Esophagus squamous epithelium (tissue), 5 donors: ENCODE measurements around the gene SETBP1. TPM values are rescaled to one million over a fixed set of nuclear protein-coding genes. Genes with fewer than 3 reads are reported as not detected.

ENCODE experiments used
- DNase-seq: peaks from one replicate; lab custom pipeline; 2025; lab: John Stamatoyannopoulos, UW
- H3K27ac ChIP-seq, 4 donors: fragments of 200-600 bp; sonication (generic); one replicate each; pipeline ENCODE4 v1.5.1; 2016 to 2019; ENCODE audit warnings: mild to moderate bottlenecking in 1 of 4
- H3K27me3 ChIP-seq, 4 donors: fragments of 200-600 bp; sonication (generic); 1 replicate in 3 of 4; 2 replicates in 1 of 4; pipeline versions ENCODE4 v1.5.1 to v1.6.0; 2017 to 2021; ENCODE audit warnings: antibody characterized with exemption in 1 of 4
- H3K36me3 ChIP-seq, 3 donors: fragments of 200-600 bp; sonication (generic); one replicate each; pipeline ENCODE4 v1.5.1; 2016 to 2019
- H3K4me1 ChIP-seq, 3 donors: fragments of 200-600 bp; sonication (generic); one replicate each; pipeline ENCODE4 v1.5.1; 2017 to 2019
- H3K4me3 ChIP-seq, 4 donors: fragments of 200-600 bp; sonication (generic); 1 replicate in 3 of 4; 2 replicates in 1 of 4; pipeline ENCODE4 v1.5.1; 2016 to 2019; ENCODE audit warnings: mild to moderate bottlenecking in 2 of 4, moderate library complexity in 1 of 4
- H3K9me3 ChIP-seq, 3 donors: fragments of 200-600 bp; sonication (generic); one replicate each; pipeline ENCODE4 v1.5.1; 2016 to 2019
- POLR2A ChIP-seq, 4 donors: fragments of 450-650 bp; IDR thresholded peaks; one replicate each; pipeline ENCODE4 v1.6.1; 2017; ENCODE audit warnings: antibody characterized with exemption in 4 of 4, mild to moderate bottlenecking in 4 of 4, moderate library complexity in 3 of 4
- WGBS, 2 donors: methylation state at CpG; one replicate each; pipeline ENCODE4 v1.1.5; 2018; 5-methylcytosine and 5-hydroxymethylcytosine counted together
- intact Hi-C: fragments of 100-400 bp; cut with DNase I; formaldehyde crosslinking; loops from one replicate; pipeline ENCODE4 v1.15.0; 2022
- small RNA-seq, 4 donors: library from RNA; depleted of rRNA; stranded (forward); fragments of <200 nt; gene quantifications; one replicate each; pipeline ENCODE3, GENCODE V24; 2016
- total RNA-seq, 4 donors: library from RNA; depleted of rRNA; stranded (reverse); fragments of >200 nt; gene quantifications; one replicate each; pipeline ENCODE4 v1.1.0, GENCODE V29; 2016
- TF ChIP-seq, protein P1 (sequence below), 6 experiments: fragments of 450-650 bp in 4 of 6; fragments of 200-600 bp in 2 of 6; sonication (generic) in 2 of 6; IDR thresholded peaks; one replicate each; pipeline ENCODE4 v1.5.1; 2016 to 2019; ENCODE audit warnings: antibody characterized with exemption in 6 of 6, mild to moderate bottlenecking in 4 of 6, moderate library complexity in 4 of 6
- donor health status: DM: yes; HTN: yes; CAD: no.

Gene SETBP1
- total RNA-seq, 4 donors from 2014 or later = 2.6 to 18.5 (median 6.4) TPM

DNA sequence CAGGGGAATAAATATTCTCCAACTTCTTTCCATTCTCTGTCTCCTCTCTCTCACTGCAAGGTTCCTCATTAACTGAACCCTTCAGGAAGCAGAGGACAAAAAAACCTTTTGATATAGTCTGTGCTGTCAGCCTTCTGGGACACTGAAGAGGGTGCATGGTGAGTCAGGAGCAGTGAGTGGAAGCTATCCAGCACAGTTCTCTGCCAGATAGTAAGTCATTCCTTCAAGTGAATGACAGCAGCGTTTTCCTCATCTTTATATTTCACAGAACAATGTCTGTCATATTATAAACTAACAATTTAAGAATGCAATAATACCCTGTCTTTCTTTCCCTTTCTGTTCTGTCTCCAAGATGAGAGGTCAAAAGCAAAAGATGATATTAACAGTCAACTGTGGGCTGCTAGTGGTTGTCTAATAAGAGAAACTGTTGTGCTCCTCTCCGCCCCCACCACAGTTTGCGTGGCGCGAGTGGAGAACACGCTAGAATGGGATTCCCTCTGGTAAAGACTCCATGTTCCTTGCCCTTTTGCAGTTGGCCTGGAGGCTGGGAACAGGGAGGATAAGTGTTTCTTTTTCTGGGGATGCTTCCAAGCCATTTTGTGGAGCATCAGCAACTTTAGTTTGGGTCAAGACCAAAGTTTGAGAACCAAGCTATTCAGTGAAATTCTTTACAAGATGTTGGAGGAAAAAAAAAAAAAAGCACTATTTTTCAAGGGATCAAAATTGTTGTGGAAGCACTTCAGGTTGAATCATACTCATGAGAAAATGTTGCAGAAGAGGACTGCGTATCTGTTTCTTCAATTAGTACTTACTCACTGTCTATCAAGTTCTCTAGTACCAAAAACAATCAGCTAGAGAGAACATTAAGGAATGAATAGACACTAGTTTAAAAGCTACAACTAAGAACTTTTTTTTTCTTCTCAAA lies 430.2 kb downstream of the SETBP1 start:
- H3K36me3 ChIP-seq = no peaks in the 10 kb centered on the region
- TF ChIP-seq, protein P1, sequence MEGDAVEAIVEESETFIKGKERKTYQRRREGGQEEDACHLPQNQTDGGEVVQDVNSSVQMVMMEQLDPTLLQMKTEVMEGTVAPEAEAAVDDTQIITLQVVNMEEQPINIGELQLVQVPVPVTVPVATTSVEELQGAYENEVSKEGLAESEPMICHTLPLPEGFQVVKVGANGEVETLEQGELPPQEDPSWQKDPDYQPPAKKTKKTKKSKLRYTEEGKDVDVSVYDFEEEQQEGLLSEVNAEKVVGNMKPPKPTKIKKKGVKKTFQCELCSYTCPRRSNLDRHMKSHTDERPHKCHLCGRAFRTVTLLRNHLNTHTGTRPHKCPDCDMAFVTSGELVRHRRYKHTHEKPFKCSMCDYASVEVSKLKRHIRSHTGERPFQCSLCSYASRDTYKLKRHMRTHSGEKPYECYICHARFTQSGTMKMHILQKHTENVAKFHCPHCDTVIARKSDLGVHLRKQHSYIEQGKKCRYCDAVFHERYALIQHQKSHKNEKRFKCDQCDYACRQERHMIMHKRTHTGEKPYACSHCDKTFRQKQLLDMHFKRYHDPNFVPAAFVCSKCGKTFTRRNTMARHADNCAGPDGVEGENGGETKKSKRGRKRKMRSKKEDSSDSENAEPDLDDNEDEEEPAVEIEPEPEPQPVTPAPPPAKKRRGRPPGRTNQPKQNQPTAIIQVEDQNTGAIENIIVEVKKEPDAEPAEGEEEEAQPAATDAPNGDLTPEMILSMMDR (IDR thresholded peaks at IDR 0.05) = no peak
- TF ChIP-seq POLR2A (IDR thresholded peaks at IDR 0.05) = no peak

DNA sequence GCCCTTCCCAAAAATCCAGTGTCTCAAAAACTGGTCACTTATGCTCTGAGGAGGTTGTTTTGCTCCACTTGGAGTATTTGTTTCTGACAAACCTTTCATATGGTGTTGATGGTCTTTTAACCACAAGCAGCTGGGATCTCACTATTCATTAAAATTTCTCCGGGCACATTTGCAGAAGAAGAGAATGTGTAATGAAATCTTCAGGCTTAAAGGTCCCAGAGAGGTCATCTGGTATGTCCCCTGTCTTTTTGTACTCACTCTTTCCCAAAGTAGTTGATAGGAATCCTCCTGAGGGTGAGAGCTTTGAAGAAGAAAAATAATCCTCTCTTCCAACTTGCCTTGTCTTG lies 430.8 kb downstream of the SETBP1 start:
- TF ChIP-seq, protein P1 (IDR thresholded peaks at IDR 0.05) = no peak
- no peak for TF ChIP-seq POLR2A (IDR thresholded peaks at IDR 0.05)

More for the DNA sequence above, 430.2 kb downstream of the SETBP1 start:
- DNase-seq = no peak
- Histone ChIP-seq H3K27ac (peak overlapping the region in 2 of 4 donors; percentile 26 to 60), H3K27me3 (no peaks in the 10 kb centered on the region), H3K9me3 (no peaks in the 10 kb centered on the region), H3K4me3 (peak overlapping the region in 1 of 4 donors; percentile 25), H3K4me1 (peaks cover 0 to 7% (median 0%) of the 10 kb centered on the region in 3 donors)
- 60 to 76% methylated on average over 7 of the region's 7 CpGs for WGBS, 2 donors
- intact Hi-C loops = no loop called here

DNA sequence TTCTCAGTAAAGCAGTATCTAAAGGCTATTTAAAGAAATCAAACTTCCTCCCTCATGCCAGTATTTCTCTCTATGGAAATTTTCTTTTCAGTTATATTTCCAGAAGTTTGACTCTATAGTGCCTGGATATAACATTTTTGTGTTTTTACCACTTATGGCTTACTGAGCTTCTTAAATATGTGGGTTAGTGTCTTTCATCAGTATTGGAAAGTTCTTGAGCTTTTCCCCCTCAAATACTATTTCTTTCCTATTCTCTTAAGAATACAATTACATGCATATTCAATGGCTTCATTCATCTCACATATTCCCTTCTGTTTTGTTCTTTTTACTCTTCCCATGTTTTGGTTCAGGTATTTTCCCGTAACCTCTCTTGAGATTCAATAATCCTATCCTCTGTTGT lies 432.0 kb downstream of the SETBP1 start:
- no peak for TF ChIP-seq POLR2A (IDR thresholded peaks at IDR 0.05)
- TF ChIP-seq, protein P1 (IDR thresholded peaks at IDR 0.05) = no peak
- no peaks in the 10 kb centered on the region for H3K9me3 ChIP-seq
- intact Hi-C loops = no loop called here
- 97 to 100% methylated on average over 1 of the region's 1 CpG for WGBS, 2 donors
- no peak overlapping the region for H3K4me3 ChIP-seq
- DNase-seq = no peak
- peaks cover 0 to 7% (median 0%) of the 10 kb centered on the region in 3 donors for H3K4me1 ChIP-seq
- H3K36me3 ChIP-seq = no peaks in the 10 kb centered on the region
- no peaks in the 10 kb centered on the region for H3K27me3 ChIP-seq
- no peak overlapping the region for H3K27ac ChIP-seq

More for the DNA sequence above, 430.8 kb downstream of the SETBP1 start:
- DNase-seq = no peak
- intact Hi-C loops = no loop called here
- Histone ChIP-seq H3K27me3 (no peaks in the 10 kb centered on the region), H3K9me3 (no peaks in the 10 kb centered on the region), H3K4me3 (no peak overlapping the region), H3K27ac (peak overlapping the region in 1 of 4 donors; percentile 26), H3K4me1 (peaks cover 0 to 7% (median 0%) of the 10 kb centered on the region in 3 donors), H3K36me3 (no peaks in the 10 kb centered on the region)
- 64 to 88% methylated on average over 1 of the region's 1 CpG for WGBS, 2 donors

DNA sequence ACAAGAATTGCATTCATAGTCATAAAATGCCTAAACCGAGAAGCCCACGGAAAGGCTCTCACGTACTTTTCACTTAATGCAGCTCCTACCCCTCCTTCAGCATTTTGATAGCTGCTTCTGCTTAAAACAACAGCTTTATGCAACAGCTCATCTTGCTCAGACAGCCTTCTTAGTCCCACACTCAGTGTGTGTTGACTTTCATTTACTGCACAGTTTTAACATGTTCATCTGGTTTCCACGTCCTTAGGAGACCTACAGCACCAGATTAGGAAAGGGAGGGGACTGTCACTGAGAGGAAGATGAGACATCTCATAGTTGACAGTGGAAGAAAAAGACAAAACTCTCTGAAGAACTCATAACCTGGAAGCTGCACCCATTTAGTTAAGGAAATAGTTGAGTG lies 435.4 kb downstream of the SETBP1 start:
- Histone ChIP-seq H3K27me3 (no peaks in the 10 kb centered on the region), H3K4me3 (no peak overlapping the region), H3K27ac (no peak overlapping the region), H3K4me1 (no peaks in the 10 kb centered on the region), H3K36me3 (no peaks in the 10 kb centered on the region), H3K9me3 (no peaks in the 10 kb centered on the region)
- no peak for TF ChIP-seq POLR2A (IDR thresholded peaks at IDR 0.05)
- TF ChIP-seq, protein P1 (IDR thresholded peaks at IDR 0.05) = no peak
- intact Hi-C loops = no loop called here
- 66 to 79% methylated on average over 4 of the region's 4 CpGs for WGBS, 2 donors
- DNase-seq = no peak

Small RNA genes lying within 50 kb of the gene (small RNA-seq; reads per million reads assigned to genes)
- gene MIR4319 = 0 reads per million in 4 donors
